MM.1S (cell line): ENCODE data around the gene ARMC2.
"Not testable (repeated sequence)": the region's sequence is repeated elsewhere in the genome, so short reads cannot be mapped to it uniquely, and the experiment has no call there.

Experiments used
- DNase-seq: peaks from one replicate; pipeline ENCODE4 v3.0.0-alpha.2; 2015
- H2AFZ ChIP-seq: fragments of 300-600 bp; sonication (generic); 2 replicates; pipeline ENCODE4 v1.6.0; 2016; ENCODE audit warnings: antibody characterized with exemption, low read length
- H3F3A ChIP-seq: fragments of 300-600 bp; sonication (generic); 2 replicates; pipeline ENCODE4 v1.6.1; 2016; ENCODE audit warnings: mild to moderate bottlenecking, antibody characterized with exemption, low read length, moderate library complexity, mixed read lengths; ENCODE audit not compliant: insufficient read depth
- H3K27ac ChIP-seq: fragments of 300-600 bp; sonication (generic); 2 replicates; pipeline ENCODE4 v1.5.1; 2016; ENCODE audit warnings: mild to moderate bottlenecking, low read length
- H3K27me3 ChIP-seq: fragments of 300-600 bp; sonication (generic); replicated peaks from 2 replicates; pipeline ENCODE4 v1.6.0; 2016; ENCODE audit warnings: low read length; ENCODE audit not compliant: insufficient read depth
- H3K36me3 ChIP-seq: fragments of 300-600 bp; sonication (generic); replicated peaks from 2 replicates; pipeline ENCODE4 v1.6.1; 2016; ENCODE audit warnings: mild to moderate bottlenecking, low read length, mixed read lengths; ENCODE audit not compliant: insufficient read depth
- H3K4me1 ChIP-seq: fragments of 300-600 bp; sonication (generic); 2 replicates; pipeline ENCODE4 v1.6.1; 2016; ENCODE audit warnings: low read length, mixed read lengths
- H3K4me2 ChIP-seq: fragments of 300-600 bp; sonication (generic); 2 replicates; pipeline ENCODE4 v1.6.0; 2016; ENCODE audit warnings: low read depth, low read length
- H3K4me3 ChIP-seq: fragments of 300-600 bp; sonication (generic); 2 replicates; pipeline ENCODE4 v1.5.1; 2016; ENCODE audit warnings: low read length, mixed read lengths
- H3K79me2 ChIP-seq: fragments of 300-600 bp; sonication (generic); 2 replicates; pipeline ENCODE4 v1.6.1; 2016; ENCODE audit warnings: mixed run types, low read length, mixed read lengths
- H3K9ac ChIP-seq: fragments of 300-600 bp; sonication (generic); 2 replicates; pipeline ENCODE4 v1.6.1; 2016; ENCODE audit warnings: low read length, mixed read lengths
- H3K9me2 ChIP-seq: fragments of 300-600 bp; sonication (generic); replicated peaks from 2 replicates; pipeline ENCODE4 v1.6.1; 2016; ENCODE audit warnings: mild to moderate bottlenecking, low read length, mixed read lengths; ENCODE audit not compliant: insufficient read depth
- H3K9me3 ChIP-seq: fragments of 300-600 bp; sonication (generic); replicated peaks from 2 replicates; pipeline ENCODE4 v1.6.1; 2016; ENCODE audit warnings: mild to moderate bottlenecking, low read length, mixed read lengths; ENCODE audit not compliant: insufficient read depth
- H4K20me1 ChIP-seq: fragments of 300-600 bp; sonication (generic); 2 replicates; pipeline ENCODE4 v1.6.1; 2016; ENCODE audit warnings: mild to moderate bottlenecking, low read length, moderate library complexity, mixed read lengths; ENCODE audit not compliant: insufficient read depth
- EZH2 ChIP-seq: fragments of 300-600 bp; sonication (generic); optimal IDR thresholded peaks from 2 replicates; pipeline ENCODE3; 2017; ENCODE audit warnings: low read depth, mild to moderate bottlenecking, antibody characterized with exemption, low read length, mixed read lengths
- EZH2phosphoT487 ChIP-seq: fragments of 300-600 bp; sonication (generic); IDR thresholded peaks from 2 replicates; pipeline ENCODE4 v1.6.1; 2018; ENCODE audit warnings: antibody characterized with exemption, low read length
- TF ChIP-seq, protein P1 (sequence below): fragments of 300-600 bp; sonication (generic); IDR thresholded peaks from 2 replicates; pipeline ENCODE4 v1.5.1; 2016; ENCODE audit warnings: antibody characterized with exemption, low read length, mixed read lengths

Gene ARMC2

DNA sequence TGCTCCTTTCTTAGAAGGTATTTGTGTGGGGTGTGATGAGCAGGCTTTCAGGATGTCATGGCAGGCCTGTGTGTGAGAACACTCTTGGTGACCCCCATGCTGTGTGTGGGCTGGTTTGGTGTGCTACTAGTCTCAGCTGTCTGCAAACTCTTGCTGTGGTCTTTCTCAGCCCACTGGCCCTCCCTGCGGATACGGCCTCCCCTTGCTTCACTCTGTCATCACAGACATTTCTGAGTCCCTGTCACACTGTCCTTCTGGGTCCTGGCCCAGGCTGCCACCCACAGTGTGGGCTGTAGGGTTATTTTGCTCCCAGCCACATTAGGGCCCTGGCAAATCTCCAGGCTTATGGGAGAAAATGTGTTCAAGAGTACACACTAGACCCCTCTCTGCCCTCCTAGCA, 39.0 kb upstream of the ARMC2 start:
- no peaks in the 10 kb centered on the region for H3F3A ChIP-seq
- H3K79me2 ChIP-seq, result no peaks in the 10 kb centered on the region
- peaks cover 17% of the 10 kb centered on the region for H3K4me1 ChIP-seq
- no peaks in the 10 kb centered on the region for H3K36me3 ChIP-seq
- no peak overlapping the region for H3K4me3 ChIP-seq
- H3K9me3 ChIP-seq, result no peaks in the 10 kb centered on the region
- TF ChIP-seq, protein P1, sequence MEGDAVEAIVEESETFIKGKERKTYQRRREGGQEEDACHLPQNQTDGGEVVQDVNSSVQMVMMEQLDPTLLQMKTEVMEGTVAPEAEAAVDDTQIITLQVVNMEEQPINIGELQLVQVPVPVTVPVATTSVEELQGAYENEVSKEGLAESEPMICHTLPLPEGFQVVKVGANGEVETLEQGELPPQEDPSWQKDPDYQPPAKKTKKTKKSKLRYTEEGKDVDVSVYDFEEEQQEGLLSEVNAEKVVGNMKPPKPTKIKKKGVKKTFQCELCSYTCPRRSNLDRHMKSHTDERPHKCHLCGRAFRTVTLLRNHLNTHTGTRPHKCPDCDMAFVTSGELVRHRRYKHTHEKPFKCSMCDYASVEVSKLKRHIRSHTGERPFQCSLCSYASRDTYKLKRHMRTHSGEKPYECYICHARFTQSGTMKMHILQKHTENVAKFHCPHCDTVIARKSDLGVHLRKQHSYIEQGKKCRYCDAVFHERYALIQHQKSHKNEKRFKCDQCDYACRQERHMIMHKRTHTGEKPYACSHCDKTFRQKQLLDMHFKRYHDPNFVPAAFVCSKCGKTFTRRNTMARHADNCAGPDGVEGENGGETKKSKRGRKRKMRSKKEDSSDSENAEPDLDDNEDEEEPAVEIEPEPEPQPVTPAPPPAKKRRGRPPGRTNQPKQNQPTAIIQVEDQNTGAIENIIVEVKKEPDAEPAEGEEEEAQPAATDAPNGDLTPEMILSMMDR, result no peak
- TF ChIP-seq EZH2phosphoT487 (no peak), EZH2 (no peak)
- no peaks in the 10 kb centered on the region for H4K20me1 ChIP-seq
- no peak overlapping the region for H2AFZ ChIP-seq
- no peaks in the 10 kb centered on the region for H3K27me3 ChIP-seq
- no peak overlapping the region for H3K9ac ChIP-seq
- H3K9me2 ChIP-seq, result no peaks in the 10 kb centered on the region
- no peak overlapping the region for H3K27ac ChIP-seq
- no peak for DNase-seq
- H3K4me2 ChIP-seq, result no peak overlapping the region

DNA sequence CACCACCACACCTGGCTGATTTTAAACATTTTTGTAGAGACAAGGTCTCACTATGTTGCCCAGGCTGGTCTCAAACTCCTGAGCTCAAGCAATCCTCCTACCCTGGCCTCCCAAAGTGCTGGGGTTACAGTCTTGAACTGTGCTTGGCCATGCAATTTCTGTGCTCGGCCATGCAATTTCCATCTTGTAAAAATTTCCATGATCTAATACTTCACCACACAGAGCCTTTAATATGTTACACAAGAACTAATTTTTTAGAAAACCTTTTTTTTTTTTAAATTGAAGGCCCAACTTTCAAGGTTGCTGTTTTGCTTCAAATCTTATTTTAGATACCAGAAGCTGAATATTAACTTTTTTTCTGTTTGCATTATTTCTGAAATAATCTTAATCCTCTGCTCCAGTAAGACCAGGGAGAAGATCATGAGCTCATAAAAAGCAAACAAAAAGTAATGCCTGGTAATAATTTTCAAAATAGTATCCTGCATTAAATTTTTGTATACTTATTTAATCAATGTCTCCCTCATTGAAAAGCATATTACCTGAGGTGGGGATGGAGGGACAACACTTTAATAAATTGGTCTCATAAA, 38.1 kb upstream of the ARMC2 start:
- H2AFZ ChIP-seq, result no peak overlapping the region
- H3K79me2 ChIP-seq, result no peaks in the 10 kb centered on the region
- H3K9me3 ChIP-seq, result no peaks in the 10 kb centered on the region
- no peak overlapping the region for H3K4me3 ChIP-seq
- H3K9me2 ChIP-seq, result no peaks in the 10 kb centered on the region
- TF ChIP-seq EZH2phosphoT487, result no peak
- TF ChIP-seq, protein P1, result no peak
- no peak for TF ChIP-seq EZH2
- no peaks in the 10 kb centered on the region for H4K20me1 ChIP-seq
- H3K27me3 ChIP-seq, result no peaks in the 10 kb centered on the region
- H3K36me3 ChIP-seq, result no peaks in the 10 kb centered on the region
- no peak for DNase-seq
- peaks cover 16% of the 10 kb centered on the region for H3K4me1 ChIP-seq
- no peak overlapping the region for H3K27ac ChIP-seq
- H3F3A ChIP-seq, result no peaks in the 10 kb centered on the region
- no peak overlapping the region for H3K9ac ChIP-seq
- no peak overlapping the region for H3K4me2 ChIP-seq

DNA sequence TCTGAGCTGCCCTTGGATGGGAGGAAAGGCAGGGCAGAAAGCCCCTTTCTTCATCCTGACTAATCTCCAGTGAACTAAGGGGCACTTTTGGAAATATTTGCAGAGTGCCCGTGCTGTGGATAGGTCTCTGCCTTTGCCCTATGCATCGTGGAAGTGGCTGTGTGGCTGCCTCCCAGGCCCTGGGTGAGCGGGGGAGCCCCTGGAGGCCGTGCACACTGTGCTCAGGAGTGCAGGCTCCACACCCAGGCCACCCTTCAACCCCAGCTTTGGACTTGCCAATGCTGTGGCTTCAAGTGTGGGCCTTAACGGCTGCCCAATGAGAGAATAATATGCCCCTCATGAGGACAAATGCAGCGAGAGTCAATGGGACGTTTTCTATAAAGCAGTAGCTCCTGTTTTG, 36.7 kb upstream of the ARMC2 start:
- DNase-seq, result no peak
- no peaks in the 10 kb centered on the region for H3F3A ChIP-seq
- H3K4me1 ChIP-seq, result peaks cover 2% of the 10 kb centered on the region; the same call in 1 of the 2 replicates
- H3K9me3 ChIP-seq, result no peaks in the 10 kb centered on the region
- TF ChIP-seq, protein P1, result no peak
- no peak for TF ChIP-seq EZH2phosphoT487
- no peak for TF ChIP-seq EZH2
- no peaks in the 10 kb centered on the region for H3K9me2 ChIP-seq
- no peaks in the 10 kb centered on the region for H3K79me2 ChIP-seq
- H3K4me3 ChIP-seq, result no peak overlapping the region
- no peaks in the 10 kb centered on the region for H3K36me3 ChIP-seq
- no peak overlapping the region for H3K27ac ChIP-seq
- no peaks in the 10 kb centered on the region for H3K27me3 ChIP-seq
- no peak overlapping the region for H3K4me2 ChIP-seq
- H3K9ac ChIP-seq, result no peak overlapping the region
- no peaks in the 10 kb centered on the region for H4K20me1 ChIP-seq
- H2AFZ ChIP-seq, result no peak overlapping the region

DNA sequence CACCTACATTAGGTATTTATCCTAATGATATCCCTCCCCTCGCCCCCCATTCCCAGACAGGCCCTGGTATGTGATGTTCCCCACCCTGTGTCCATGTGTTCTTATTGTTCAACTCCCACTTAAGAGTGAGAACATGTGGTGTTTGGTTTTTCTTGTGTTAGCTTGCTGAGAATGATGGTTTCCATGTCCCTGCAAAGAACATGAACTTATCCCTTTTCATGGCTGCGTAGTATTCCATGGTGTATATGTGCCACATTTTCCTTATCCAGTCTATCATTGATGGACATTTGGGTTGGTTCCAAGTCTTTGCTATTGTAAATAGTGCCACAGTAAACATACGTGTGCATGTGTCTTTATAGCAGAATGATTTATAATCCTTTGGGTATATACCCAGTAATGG, 35.0 kb upstream of the ARMC2 start:
- not testable (repeated sequence) for H4K20me1 ChIP-seq, H3K27me3 ChIP-seq, H3K4me2 ChIP-seq, H3K79me2 ChIP-seq, H3K36me3 ChIP-seq, H3K9ac ChIP-seq, H3K9me3 ChIP-seq, H3K4me3 ChIP-seq, H2AFZ ChIP-seq, H3K4me1 ChIP-seq, H3F3A ChIP-seq, DNase-seq, H3K27ac ChIP-seq, H3K9me2 ChIP-seq

DNA sequence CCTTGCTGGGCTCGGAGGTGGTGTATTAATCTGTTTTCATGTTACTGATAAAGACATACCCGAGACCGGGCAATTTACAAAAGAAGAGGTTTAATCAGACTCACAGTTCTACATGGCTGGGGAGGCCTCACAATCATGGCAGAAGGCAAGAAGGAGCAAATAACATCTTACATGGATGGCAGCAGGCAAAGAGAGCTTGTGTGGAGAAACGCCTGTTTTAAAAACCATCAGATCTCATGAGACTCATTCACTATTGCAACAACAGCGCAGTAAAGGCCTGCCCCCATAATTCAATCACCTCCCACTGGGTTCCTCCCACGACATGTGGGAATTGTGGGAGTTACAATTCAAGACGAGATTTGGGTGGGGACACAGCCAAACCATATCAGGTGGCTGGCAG, 30.9 kb upstream of the ARMC2 start:
- H4K20me1 ChIP-seq, DNase-seq, H3K9ac ChIP-seq, H3K4me2 ChIP-seq, H3K9me3 ChIP-seq, H3F3A ChIP-seq, H3K36me3 ChIP-seq, H3K9me2 ChIP-seq, H3K79me2 ChIP-seq, H3K27ac ChIP-seq, H3K4me1 ChIP-seq, H2AFZ ChIP-seq, H3K4me3 ChIP-seq, H3K27me3 ChIP-seq: not testable (repeated sequence)
